Activated T-cell treated with anti-CD3 and anti-CD28 coated beads for 24 hours (primary cell): Measurements from ENCODE around the gene TP53BP1.
A peak's percentile ranks its signal among the peaks of the same experiment; 100 is the strongest.

Experiments used
- DNase-seq: peaks from one replicate; pipeline ENCODE4 v3.0.0-alpha.2; 2020; ENCODE audit warnings: low read depth

Gene TP53BP1

DNA sequence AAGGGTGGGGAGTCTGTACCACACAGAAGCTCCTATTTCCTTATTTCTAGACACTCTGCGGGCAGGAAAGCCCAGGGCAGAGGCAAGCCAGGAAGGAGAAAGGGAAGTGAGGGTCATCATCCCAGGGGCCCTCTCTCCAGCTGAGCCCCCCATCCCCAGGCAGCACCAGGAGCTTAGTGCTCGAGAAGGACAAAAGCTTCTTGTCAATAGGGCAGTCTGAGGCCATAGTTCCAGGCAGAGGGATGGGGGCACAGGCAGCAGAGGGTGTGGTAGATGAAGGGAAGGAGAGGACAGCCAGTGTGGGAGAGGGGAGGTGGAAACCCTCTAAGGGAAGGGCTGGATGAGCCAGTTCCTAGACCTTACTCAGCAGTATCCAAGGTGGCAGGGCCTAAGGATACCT is 27.2 kb upstream of the TP53BP1 start:
- DNase-seq, result no peak

DNA sequence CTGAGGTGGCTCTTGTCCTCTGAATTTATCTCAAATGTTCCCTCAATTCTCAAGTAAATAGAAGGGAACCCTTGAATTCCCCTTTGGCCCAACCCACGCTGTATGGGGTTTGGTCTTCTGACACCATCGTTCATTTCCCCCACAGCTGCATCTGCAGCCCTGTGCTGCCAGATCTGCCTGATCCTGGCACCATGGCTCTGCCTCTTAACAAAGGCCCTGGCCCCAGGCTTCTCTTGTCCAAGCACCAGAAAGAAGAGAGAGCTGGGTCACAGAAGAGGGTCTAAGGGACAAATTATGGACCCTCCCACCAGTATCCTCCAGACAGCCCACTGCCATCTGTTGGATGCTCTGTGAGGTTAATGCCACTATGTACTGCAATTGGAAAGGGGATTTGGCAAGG is 26.2 kb upstream of the TP53BP1 start:
- DNase-seq, result no peak

DNA sequence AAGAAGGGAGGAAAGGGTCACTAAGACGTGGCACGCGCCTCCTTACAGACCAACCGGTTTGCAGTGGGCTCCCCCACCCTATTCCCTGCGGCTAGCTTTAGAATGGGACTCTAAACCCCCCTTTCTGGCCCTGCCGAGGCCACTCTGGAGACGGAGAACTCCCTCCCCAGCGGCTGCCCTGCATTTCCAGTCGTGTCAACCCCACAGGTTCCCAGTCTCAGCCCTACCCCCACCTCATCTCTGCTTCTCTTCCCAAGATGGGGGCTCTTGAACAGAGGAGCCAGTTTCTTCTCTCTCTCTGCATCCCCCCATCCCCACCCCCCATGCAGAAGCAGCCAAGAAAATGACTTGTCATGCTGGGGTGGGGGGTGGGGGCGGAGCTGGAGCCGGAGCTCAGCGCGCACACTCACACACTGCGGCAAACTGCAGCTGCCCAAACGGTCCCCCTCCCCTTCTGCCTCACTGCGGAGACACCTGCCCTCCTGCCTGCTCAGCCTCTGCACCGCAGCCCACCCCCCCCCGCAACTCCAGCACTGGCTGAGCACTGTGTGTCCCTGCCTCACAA is 25.3 kb upstream of the TP53BP1 start:
- DNase-seq, result no peak

DNA sequence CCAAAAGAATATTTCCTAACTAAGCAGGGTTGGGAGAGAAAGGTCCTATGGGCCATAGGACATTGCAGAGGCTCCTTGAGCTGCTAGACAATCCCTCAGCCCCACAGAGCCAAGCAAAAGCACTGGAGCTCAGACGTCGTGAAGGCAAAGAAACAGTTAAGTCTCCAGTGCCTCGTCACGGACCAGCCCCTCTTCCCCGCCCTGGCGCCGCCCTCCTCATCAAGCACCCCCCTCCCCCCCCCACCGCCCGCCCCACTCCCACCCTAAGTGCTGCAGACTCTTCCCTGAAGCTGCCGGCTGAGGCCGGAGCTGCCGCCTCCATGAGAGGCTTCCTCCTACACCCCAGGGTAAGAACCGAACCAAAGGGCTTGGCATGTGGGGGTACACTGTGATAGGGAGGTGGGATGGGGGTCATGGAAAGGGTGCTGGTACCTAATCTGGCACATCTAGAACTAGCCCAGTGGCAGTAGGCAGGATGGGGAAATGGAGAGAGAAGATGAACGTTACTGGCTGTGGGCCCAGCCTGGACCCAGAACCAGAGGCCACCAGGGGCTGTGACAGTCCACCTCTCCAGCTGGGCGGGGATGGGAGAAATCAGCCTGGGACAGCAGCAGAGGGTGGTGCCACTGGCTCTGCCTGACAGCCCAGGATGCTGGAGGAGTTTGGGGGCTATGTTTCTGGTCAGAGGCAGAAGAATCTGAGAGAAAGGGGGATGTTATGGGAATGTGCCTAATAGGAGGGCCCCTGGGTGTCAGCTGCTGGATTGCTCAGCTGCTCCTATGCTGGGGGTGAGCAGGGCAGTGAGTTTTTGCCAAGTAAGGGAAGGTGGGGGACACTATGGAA is 24.6 kb upstream of the TP53BP1 start, which contains the start of gene MAP1A:
MAP1A (plus strand) TSS at position 255 of the 843 bp plus-strand sequence. CDS start 3,866 bp downstream, outside the sequence.
- DNase-seq, result no peak

DNA sequence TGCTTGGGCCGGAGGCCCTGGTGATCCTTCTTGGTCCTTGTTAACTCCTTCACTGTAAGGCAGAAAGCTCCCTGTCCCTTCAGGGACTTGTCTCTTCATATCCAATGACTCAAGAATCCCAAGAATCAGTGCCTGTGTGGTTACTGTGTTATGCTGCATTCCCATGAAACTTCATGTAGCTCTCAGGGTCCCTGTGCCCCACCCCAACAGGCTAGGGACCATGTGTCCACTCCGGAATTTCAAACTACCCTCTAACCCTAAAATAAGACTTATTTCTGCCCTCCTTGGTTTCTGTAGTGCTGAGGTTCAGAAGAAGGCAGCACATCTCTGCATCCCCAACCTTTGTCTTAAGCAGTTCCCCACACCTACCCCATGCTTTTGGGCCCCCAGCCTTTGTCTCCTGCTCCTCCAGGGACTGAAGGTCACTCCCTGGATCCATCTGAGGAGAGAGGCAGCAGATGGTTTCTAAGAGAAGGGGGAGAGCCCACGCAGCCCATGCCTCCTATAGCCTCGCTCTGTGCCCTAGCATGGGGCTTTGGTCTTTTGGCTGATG is 23.9 kb upstream of the TP53BP1 start:
- DNase-seq, result no peak

DNA sequence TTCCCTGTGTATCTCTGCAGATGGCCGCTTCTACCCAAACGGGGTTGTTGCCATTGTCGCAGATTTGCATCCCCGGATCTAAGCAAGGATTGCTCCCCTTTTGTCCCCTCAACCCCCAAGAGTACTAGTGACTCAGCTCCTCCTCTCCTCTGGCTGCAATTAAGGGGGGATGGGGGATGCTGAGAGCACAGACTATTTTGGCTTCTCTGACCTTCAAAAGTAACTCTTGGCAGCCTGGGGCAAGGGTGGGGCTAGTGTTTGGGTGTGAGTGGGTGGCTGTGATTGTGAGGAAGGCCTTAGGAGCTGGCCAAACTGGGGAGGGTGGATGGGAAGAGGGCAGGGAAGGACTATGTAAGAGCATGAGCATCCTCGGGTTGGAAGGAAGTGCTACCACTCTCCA is 23.2 kb upstream of the TP53BP1 start:
- DNase-seq, result no peak

DNA sequence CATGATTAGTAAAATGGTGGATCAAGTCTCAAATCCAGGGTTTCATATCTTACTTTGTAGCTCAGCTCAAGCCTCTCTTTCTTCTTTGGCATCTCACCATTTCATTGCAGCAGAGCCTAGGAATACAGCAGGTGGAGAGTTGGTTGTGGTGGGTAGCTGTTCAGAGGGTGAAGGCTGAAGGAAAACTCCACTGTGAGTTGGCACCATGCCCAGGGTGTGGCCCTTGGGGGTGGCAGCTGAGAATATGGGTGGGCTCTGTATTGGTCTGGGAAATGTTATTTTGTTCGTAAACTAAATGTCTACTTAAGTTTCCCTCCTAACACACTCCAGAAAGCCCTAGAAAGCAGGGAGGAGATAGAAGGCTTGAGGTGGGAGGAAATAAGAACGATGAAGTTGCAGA is 22.8 kb upstream of the TP53BP1 start:
- DNase-seq, result no peak

DNA sequence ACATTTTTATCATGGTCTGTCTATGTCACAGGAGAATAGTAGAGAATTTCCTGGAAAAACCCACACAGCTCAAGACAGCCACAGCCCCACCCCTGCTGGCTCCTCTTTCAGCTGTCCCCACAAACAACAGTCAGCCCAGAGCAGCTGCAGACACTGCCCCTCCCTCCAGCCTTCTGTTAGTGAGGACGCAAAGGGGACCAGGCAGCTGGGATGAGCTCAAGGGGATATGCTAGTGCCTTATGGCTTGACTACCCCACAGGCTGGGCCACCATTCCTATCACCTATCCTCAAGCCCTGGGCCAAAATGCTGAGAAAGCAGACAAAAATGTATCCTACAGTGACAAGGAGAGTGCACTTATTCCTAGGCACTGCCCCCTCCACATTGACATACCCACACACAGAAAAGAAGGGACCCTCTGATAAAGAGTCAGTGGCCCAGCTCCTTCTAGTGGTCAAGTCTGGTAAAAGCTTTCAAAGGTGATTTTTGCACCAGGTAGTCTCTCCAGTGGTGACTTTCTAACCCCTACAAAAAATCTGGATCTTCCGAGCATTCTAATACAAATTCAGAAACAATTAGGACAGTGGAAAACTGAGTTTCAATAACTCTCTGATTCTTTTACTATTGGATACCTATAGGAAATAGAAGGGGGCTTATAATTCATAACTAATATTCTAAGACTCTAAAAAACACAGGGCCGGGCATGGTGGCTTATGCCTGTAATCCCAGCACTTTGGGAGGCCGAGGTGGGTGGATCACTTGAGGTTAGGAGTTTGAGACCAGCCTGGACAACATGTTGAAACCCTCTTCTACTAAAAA is 21.5 kb upstream of the TP53BP1 start:
- no peak for DNase-seq

DNA sequence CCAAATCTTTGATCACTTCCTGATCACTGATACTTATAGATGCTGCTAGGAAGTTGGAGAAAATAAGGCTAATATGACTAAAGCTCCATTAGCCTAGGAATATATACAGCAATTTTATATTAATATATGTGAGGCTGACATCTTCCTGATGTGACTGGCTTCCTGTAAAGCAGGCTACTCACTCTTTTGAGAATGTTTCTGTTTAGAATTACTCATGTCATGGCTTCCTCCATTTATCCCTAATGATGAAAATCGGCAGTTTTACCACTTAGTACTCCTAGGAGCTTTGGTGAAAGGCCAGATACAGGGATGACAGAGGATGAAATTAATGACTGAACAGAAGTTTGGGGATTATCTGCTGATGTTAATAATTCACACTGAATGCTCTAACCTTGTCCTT is 20.6 kb upstream of the TP53BP1 start:
- no peak for DNase-seq

DNA sequence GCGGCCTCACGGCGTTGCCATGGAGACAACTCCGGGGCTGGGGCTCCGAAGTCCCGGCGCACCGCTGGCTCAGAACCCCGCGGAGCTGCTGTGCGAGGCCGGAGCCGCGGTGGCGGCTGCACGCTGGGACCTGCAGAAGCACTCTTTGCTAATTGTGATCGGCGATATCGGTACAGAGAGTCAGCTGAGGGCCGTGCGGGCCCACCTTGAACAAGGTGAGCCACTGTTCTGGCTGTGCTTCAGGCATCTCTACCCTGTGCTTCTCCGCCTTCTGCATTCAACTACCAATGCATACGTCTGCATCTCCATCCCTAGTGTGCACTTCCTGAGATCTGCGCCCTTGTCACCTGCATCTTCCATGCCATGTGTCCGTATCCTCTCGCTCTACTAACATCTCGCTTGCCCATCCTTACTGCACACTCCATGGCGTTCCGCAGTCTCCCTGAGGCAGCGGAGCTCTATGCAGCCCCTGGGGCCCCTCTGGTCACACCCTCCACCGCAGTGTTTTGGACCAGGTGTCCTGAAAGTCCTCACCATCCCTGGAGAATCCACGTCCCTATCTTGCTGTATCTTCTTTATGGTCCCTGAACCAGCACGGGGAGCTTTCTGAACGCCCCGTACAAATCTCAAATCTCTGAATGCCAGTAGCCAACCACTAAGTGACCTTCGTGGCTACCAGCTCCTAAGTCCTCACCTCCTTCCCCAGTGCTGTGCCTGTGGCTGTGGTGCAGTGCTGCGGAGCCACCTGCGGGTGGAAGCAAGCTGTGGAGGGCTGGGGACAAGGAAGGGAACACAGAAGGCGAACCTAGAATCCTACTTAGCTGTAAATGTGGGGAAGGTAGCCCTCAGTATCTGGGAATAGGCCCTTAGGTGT is 18.3 kb upstream of the TP53BP1 start:
- DNase-seq, result no peak

DNA sequence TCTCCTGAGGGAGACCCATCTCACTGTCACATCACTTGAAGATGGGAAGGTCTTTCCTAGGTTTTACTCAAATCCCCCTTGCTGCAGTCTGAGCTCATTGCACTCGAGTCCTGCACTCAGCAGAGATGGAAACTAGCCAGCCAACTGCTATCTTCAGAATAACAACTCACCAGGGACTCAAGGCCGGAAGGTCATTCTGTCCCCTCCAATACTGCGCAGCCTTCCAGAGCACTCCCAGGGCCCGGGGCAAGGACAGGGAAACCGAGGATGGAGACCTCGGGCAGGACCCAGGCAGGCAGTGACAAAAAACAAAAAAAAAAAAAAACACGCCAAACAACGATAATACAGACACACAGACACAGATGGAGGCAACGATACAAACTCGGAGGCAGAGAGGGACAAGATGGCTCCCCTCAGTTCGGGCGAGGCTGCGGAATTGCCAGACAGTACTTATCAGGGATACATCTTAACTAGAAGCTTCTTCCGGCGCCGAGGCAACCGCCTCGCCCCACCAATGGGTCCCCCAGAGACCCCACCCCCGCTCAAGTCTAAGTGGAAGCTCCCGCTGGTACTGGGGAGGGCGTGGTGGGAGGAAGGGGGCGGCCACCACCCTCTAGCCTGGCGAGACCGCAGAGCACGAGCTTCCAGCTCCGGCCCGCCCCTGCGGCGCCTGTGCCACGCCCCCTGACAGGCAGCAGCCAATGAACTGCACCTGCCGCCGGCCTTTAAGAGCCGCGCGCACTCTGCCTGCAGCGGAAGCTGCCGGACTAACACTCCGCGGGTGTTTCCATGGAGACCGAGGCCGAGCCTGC is 17.4 kb upstream of the TP53BP1 start:
- peak; percentile 96 for DNase-seq

DNA sequence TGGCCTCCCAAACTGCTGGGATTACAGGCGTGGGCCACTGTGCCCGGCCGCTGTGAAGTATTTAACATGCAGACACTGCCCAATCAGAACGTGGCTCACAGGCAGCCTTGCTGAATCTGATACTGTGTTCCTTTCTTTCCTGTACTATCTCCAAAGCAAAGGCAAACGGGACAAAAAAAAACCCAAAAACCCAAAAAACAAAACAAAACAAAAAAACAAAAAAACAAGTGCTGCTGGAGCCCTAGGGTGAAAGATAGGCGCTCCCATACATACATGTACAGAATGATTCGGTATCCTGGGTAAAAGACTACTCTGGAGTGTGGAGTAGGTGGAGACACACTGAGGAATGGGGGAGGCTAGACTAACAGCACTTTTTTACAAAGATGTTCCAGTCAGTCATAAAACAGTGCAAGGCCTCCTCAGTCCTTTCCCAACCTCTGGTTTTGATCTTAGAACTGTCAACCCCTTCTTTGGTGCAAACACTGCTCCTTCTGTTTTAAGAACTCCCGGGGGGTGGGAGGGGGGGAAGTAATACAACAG is 16.8 kb upstream of the TP53BP1 start:
- no peak for DNase-seq

DNA sequence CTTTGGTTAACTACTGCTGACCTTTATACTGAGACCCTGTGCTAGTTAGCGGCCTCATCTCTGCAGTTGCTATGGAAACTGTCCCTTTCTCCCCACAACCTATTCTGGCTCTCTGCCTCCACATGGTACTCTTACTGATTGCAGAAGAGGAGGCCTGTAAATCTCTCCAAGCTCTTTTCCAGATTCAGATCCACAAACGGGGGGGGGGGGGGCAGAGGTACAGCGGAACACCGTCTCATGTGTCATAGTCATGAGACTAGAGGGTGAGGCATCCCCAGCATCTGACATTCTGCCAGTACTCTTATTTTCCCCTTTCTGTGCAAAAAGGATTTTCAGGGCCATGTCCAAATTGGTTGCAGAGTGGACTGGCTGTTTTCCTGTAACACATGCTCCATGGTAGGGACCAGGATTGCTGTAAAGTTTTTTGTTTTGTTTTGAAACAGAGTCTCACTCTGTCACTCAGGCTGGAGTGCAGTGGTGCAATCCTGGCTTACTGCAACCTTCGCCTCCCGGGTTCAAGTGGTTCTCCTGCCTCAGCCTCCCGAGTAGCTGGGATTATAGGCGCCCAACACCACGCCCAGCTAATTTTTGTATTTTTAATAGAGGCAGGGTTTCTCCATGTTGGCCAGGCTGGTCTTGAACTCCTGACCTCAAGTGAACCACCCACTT is 16.2 kb upstream of the TP53BP1 start:
- DNase-seq, result no peak

DNA sequence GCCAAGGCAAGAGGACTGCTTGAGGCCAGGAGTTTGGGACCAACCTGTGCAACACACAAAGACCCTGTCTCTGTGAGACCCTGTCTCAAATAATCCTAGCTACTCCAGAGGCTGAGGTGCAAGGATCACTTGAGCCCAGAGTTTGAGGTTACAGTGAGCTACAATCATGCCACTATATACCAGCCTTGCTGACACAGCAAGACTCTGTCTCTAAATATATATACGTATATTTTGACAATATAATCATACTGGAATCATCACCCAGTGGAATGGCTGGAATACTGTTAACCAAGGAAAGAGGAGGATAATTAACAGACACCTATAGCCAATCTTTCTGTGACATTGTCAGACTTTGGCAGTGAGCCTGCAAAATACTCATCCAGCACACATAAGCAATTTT is 15.5 kb upstream of the TP53BP1 start:
- DNase-seq, result no peak

DNA sequence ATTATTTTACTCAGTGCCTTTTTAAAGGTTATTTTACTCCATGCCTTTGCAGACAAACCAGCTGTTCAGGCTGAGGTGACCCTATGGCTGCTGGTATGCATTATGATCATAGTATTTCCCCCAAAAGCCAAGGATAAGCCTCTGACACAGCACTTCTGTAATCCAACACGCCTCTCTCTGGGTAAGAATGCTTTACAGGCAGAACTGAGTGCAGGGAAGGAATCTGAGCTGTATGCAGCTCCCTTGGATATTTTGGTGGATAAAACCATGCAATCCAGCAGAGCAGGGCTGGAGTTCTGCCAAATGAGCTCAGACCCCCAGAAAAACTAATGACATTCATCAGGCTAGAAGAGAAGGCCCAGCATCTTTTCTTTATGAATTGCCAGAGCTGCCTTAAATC is 12.8 kb upstream of the TP53BP1 start:
- DNase-seq, result no peak

DNA sequence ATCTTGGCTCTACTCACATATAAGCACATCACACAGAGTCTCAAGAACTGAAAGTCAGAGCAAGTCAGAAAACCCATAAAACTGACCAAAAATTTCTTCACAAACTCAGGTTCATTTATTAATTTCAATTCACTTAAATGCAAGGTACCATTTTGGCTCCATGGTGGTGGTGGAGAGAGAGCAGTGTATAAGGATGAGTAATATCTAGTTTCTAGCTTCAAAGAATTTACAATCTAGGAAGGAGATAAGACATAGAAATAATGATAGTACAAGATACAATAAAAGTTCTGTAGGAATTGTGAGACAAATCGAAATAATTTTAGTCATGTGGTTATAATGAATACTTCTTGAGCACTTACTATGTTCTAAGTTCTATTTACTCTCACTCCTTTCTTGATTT is 6.7 kb upstream of the TP53BP1 start:
- DNase-seq, result no peak

DNA sequence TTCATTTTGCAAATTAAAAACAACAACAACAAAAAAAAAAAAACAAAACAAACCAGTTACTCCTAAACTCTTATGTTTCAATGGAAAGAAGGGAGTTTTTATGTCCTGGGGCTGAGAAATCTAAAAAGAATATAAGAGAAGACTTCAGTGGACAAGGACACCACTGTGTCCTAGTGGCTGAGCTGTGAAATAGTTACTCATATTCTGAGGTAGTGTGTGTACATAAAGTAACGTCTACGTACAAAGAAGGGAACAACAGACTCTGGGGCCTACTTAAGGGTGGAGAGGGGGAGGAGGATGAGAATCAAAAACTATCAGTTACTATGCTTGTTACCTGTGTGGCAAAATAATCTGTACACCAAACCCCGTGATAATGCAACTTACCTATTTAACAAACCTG is 6.0 kb upstream of the TP53BP1 start:
- no peak for DNase-seq

DNA sequence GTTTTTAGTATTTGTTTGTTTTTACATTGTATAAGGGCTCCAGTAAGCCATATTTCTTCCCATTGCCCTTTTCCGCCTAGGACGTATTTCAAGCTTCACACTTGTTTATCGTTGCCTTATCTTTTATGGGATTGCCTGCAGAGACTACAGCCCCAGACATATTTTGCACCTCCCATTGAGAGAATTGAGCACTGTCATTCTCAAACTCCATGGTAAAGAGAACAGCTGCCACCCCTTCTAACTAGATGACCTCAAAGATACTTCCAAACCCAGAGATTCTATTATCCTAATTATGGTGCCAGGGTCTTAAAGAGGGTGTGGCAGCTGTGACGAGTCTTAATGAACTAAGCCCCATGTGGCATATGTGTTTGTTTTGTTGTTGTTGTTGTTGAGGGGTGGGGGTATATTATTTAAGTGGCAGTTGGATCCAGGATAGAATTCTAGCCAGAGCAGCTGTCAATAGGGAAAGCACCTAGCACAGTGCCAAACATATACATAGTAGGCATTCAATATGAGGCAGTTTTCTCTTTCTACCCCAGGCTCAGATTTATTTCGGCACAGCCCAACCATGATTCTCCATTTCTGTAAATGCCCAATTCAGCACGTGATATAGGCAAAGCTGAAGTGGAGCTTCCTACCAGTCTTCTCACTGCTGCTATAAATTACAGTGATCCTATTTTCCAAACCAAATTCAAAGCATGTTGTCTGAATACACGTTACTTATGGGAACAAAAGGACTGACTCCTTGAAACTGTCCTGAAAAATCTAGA is 932 bp upstream of the TP53BP1 start:
- DNase-seq, result no peak

DNA sequence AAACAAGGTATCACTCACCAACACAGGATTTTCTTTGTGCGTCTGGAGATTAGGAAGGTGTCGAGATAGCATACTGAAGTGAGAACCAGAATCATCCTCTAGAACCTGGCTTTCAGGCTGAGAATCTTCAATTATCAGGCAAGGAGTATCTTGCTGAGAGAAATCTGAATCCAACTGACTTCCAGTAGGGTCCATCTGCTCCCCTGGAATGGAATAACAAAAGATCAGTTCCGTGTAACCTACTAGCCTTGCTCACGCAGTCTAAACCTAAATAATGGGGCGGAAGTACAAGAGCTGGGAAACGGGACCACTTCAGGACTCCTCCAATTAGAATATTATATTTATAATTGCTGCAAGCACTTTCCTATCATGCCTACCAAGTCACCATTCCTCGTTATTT is 690 bp downstream of the TP53BP1 start:
- no peak for DNase-seq
